Activated CD8-positive, alpha-beta memory T cell treated with anti-CD3 and anti-CD28 coated beads for 1 hour (primary cell): ENCODE data around the gene TBCC.

Experiments
- DNase-seq, 2 donors: peaks; one replicate each; pipeline ENCODE4 v3.0.0-alpha.2; 2020; ENCODE audit warnings: low read depth in 1 of 2; ENCODE audit errors: extremely low read depth in 1 of 2

Gene TBCC

DNA sequence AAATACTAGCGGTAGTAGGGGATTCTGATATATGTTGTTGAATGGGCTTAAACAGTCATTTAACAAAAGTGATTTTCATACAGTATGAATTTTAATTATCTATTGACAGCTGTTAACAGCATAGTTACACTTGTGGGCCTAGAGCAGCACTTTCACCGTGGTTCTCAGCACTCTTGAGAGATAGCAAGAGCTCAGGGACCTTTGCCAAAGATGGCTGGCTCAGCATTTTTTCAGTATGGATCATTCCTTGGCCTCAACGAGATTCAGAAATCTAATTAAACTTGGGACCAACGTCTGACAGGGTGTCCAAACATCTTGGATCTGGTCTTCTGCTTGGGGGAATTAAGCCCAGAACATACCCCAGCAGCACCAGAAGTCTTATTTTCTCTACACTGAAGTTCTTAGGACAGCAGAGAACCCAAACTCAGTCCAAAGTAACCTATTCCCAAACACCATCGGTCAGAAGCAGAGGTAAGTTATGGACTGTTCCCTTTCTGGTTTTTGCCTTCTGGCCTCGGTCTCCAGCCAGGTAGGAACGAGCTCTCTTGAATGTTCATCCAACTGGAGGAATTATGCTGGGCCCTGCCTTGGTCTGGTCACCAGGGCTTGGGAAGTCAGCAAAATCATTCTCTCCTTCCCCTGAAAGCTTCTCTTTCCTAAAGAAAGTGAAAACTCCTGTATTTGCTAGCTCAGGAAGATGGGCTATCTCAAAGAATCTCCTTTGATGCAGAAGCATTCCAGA is 49.2 kb downstream of the TBCC start:
- no peak for DNase-seq

DNA sequence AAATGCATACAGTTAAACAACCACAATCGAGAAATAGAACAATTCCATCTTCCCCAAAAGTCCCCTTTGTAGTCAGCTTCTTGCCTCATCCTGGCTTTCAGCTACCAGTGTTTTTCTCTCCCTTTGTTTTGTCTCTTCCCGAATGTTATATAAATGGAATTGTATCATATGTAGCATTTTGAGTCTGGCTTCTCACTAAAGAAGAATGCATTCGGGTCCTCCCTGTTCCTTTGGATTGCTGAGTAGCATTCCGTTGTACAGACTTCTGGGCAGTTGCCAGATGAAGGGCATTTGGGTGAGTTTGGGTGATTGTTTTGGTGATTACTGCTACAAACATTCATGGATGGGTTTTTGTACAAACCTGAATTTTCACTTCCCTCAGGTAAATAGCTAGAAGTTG is 51.3 kb downstream of the TBCC start:
- no peak for DNase-seq
